Colonic mucosa (tissue), 4 donors: ENCODE data around the gene PNPLA7. TPM values are rescaled to one million over a fixed set of nuclear protein-coding genes. Genes with fewer than 3 reads are reported as not detected.

Experiments used
- DNase-seq: peaks from one replicate; pipeline ENCODE4 v3.0.0-alpha.2; 2020
- H3K27ac ChIP-seq: fragments of 200-600 bp; one replicate; pipeline ENCODE4 v1.8.0; 2021
- H3K27me3 ChIP-seq: fragments of 200-600 bp; one replicate; pipeline ENCODE4 v1.8.0; 2021
- H3K36me3 ChIP-seq: fragments of 200-600 bp; one replicate; pipeline ENCODE4 v1.8.0; 2021
- H3K4me1 ChIP-seq: fragments of 200-600 bp; one replicate; pipeline ENCODE4 v1.8.0; 2021; ENCODE audit warnings: mild to moderate bottlenecking
- H3K4me3 ChIP-seq: fragments of 200-600 bp; one replicate; pipeline ENCODE4 v1.8.0; 2021
- H3K9ac ChIP-seq, 2 donors: one replicate each; pipeline ENCODE4 v1.7.0; 2013; ENCODE audit warnings: control low read depth in 2 of 2, low read depth in 2 of 2, low read length in 2 of 2
- H3K9me3 ChIP-seq: fragments of 200-600 bp; one replicate; pipeline ENCODE4 v1.8.0; 2021
- intact Hi-C: fragments of 100-400 bp; cut with DNase I; formaldehyde crosslinking; loops from one replicate; pipeline ENCODE4 v1.14.1; 2022
- total RNA-seq, 2 donors: library from RNA; stranded (reverse); fragmentation: NEBNext Ultra II Directional in 1 of 2; extraction: Animal tissue kit (Norgen Biotek cat#: 25700) in 1 of 2; gene quantifications; one replicate each; pipeline ENCODE4 v1.2.1, GENCODE V29; 2021
- TF ChIP-seq, protein P1 (sequence below): fragments of 200-600 bp; IDR thresholded peaks from one replicate; pipeline ENCODE4 v1.8.0; 2022; ENCODE audit warnings: antibody characterized with exemption, mild to moderate bottlenecking
- donor health status: healthy.
- donor health status: DM: no; HTN: no; CAD: no.
- donor health status: DM: no; HTN: no; CAD: no.

The PNPLA7 gene
- total RNA-seq, 2 donors from 2014 or later = 6.1 to 7.1 TPM

DNA sequence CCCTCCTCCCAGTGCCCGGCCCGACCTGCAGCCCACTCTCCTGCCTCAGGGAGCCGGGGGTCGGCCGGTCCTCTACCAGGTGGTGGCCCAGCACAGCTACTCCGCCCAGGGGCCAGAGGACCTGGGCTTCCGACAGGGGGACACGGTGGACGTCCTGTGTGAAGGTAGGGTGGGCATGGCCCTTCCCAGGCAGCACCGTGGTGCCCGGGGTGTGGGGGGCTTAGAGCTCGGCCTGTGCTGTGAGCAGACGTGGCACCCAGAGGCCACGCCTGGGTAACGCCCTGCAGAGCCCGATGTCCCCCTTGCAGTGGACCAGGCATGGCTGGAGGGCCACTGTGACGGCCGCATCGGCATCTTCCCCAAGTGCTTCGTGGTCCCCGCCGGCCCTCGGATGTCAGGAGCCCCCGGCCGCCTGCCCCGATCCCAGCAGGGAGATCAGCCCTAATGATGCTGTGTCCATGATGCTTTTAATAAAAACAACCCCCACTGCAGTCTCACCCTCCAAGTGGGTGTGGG, 116.2 kb downstream of the PNPLA7 start:
- Histone ChIP-seq H3K36me3 (no peaks in the 10 kb centered on the region), H3K4me3 (no peak overlapping the region), H3K9me3 (no peaks in the 10 kb centered on the region), H3K9ac (no peak overlapping the region), H3K27me3 (no peaks in the 10 kb centered on the region), H3K27ac (no peak overlapping the region), H3K4me1 (peaks cover 16% of the 10 kb centered on the region)
- no peak for DNase-seq
- intact Hi-C loops = no loop called here
- TF ChIP-seq, protein P1, sequence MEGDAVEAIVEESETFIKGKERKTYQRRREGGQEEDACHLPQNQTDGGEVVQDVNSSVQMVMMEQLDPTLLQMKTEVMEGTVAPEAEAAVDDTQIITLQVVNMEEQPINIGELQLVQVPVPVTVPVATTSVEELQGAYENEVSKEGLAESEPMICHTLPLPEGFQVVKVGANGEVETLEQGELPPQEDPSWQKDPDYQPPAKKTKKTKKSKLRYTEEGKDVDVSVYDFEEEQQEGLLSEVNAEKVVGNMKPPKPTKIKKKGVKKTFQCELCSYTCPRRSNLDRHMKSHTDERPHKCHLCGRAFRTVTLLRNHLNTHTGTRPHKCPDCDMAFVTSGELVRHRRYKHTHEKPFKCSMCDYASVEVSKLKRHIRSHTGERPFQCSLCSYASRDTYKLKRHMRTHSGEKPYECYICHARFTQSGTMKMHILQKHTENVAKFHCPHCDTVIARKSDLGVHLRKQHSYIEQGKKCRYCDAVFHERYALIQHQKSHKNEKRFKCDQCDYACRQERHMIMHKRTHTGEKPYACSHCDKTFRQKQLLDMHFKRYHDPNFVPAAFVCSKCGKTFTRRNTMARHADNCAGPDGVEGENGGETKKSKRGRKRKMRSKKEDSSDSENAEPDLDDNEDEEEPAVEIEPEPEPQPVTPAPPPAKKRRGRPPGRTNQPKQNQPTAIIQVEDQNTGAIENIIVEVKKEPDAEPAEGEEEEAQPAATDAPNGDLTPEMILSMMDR = no peak

DNA sequence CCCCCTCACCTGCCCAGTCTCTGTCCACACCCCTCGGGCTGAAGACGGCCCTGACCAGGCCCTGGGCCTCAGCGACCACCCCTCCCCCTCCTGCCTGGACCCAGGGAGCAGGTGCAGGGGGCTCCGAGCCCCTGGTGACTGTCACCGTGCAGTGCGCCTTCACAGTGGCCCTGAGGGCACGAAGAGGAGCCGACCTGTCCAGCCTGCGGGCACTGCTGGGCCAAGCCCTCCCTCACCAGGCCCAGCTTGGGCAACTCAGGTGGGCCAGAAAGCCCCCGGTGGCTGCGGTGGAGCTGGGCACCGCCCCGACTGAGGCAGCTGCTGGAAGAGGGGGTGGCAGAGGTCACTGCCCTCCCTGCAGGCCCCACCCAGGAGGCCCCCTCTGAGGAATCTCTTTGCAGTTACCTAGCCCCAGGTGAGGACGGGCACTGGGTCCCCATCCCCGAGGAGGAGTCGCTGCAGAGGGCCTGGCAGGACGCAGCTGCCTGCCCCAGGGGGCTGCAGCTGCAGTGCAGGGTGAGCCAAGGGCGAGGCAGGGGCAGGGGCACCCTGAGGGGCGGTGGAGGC, 116.8 kb downstream of the PNPLA7 start:
- no peaks in the 10 kb centered on the region for H3K36me3 ChIP-seq
- TF ChIP-seq, protein P1 = no peak
- no peak overlapping the region for H3K4me3 ChIP-seq
- no peak overlapping the region for H3K27ac ChIP-seq
- peaks cover 16% of the 10 kb centered on the region for H3K4me1 ChIP-seq
- no peaks in the 10 kb centered on the region for H3K9me3 ChIP-seq
- intact Hi-C loops = no loop called here
- H3K9ac ChIP-seq = no peak overlapping the region
- DNase-seq = no peak
- no peaks in the 10 kb centered on the region for H3K27me3 ChIP-seq

DNA sequence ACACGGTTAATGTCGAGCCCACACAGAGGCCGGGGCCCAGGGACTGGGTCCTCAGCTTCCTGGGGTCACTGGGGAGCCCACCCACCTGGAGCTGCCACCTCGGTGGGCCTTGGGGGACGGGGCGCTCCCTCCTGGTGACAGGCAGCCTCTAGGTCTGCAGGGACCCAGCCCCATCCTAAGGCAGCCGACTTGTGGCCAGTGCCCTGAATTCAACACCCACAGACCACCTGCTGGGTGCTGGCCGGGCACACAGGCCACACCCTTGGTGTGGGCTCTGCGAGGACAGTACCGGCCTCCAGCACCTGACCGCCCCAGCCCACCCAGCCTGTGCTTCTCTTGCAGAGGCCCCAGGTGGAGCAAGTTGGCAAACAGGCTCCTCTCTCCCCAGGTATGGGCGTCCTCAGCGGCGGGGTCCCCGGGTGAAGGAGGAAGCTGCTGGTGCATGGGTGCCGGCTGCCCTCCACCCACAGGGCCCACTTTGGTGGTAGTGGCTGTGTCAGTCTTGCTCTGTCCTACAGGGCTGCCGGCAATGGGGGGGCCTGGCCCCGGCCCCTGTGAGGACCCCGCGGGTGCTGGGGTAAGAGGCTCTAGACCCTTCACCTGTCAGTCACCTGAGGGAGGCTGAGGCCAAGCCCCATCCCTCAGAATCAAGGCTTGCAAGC, 117.4 kb downstream of the PNPLA7 start:
- no peak for DNase-seq
- Histone ChIP-seq H3K4me3 (no peak overlapping the region), H3K27ac (no peak overlapping the region), H3K27me3 (no peaks in the 10 kb centered on the region), H3K4me1 (peaks cover 16% of the 10 kb centered on the region), H3K36me3 (no peaks in the 10 kb centered on the region), H3K9ac (no peak overlapping the region), H3K9me3 (no peaks in the 10 kb centered on the region)
- intact Hi-C loops = no loop called here
- TF ChIP-seq, protein P1 = no peak

DNA sequence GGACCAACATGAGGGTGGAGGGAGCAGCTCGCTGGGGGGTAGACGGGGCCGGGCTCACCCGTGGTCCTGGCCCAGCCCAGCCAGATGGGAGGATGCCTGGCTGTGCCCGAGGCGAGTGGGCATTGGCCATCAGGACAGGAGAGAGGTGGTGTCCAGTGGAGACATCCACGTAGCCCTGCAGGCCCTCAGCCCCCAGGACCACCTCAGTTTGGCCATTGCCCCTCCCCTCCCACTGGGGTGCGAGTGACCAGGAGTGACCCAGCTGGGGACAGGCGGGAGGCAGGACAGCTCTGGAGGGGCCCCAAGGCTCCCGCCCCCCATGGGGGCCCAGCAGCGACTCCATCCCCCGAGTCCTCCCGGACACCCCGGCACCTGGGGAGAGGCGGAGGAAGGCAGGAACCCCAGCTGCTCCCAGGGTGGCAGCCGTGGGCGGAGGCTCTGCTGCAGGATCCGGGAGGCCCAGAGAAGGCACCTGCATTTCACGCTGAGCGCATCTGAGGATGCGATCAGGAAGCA, 118.7 kb downstream of the PNPLA7 start:
- H3K4me1 ChIP-seq = peaks cover 4% of the 10 kb centered on the region
- TF ChIP-seq, protein P1 = no peak
- DNase-seq = no peak

DNA sequence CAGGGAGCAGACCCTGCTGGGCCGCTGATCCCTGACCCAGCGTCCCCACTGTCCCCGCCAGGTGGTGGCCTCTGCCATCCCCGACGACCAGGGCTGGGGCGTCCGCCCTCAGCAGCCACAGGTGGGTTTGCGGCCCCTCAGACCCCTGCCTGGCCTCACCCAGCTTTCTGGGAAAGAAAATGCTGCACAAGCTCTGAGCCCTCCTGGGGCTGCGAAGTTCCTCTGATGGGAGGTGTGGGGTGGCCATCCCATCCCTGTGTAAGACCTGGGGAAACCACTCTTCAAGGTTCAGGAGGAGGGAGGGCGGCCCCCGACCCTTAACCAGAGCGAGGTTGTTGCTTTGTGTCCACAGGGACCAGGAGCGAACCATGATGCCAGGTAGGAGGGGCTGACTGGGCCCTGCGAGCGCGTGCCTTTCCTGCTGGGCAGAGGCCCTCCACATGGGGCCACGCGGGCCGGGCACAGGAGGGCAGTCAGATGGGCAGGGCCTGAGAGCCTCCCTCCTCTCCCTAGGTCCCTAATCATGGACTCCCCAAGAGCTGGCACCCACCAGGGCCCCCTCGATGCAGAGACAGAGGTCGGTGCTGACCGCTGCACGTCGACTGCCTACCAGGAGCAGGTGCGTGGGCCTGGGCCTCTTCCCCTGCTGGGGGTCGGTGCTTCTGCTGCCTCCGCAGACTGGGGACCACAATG, 119.3 kb downstream of the PNPLA7 start:
- intact Hi-C loops = no loop called here
- H3K27me3 ChIP-seq = no peaks in the 10 kb centered on the region
- TF ChIP-seq, protein P1 = no peak
- H3K4me1 ChIP-seq = peaks cover 4% of the 10 kb centered on the region
- H3K9me3 ChIP-seq = no peaks in the 10 kb centered on the region
- H3K27ac ChIP-seq = no peak overlapping the region
- no peak overlapping the region for H3K9ac ChIP-seq
- no peak for DNase-seq
- H3K36me3 ChIP-seq = no peaks in the 10 kb centered on the region
- no peak overlapping the region for H3K4me3 ChIP-seq

More for the DNA sequence above, 118.7 kb downstream of the PNPLA7 start:
- no peaks in the 10 kb centered on the region for H3K27me3 ChIP-seq
- no peak overlapping the region for H3K4me3 ChIP-seq
- H3K27ac ChIP-seq = no peak overlapping the region
- no peak overlapping the region for H3K9ac ChIP-seq
- H3K36me3 ChIP-seq = no peaks in the 10 kb centered on the region
- intact Hi-C loops = no loop called here
- H3K9me3 ChIP-seq = no peaks in the 10 kb centered on the region
